Neural progenitor cell (in vitro differentiated cells): ENCODE data around the gene NDUFS2. TPM values are rescaled to one million over a fixed set of nuclear protein-coding genes. Genes with fewer than 3 reads are reported as not detected.
"Not testable (repeated sequence)": the region's sequence is repeated elsewhere in the genome, so short reads cannot be mapped to it uniquely, and the experiment has no call there.

ENCODE experiments used
- DNase-seq: peaks from one replicate; pipeline ENCODE4 v3.0.0-alpha.2; 2016; ENCODE audit warnings: low spot score
- H2AFZ ChIP-seq: fragments of 200-600 bp; sonication (generic); replicated peaks from 2 replicates; pipeline ENCODE4 v1.6.1; 2016; ENCODE audit warnings: antibody characterized with exemption
- H3F3A ChIP-seq: fragments of 200-600 bp; sonication (generic); 2 replicates; pipeline ENCODE4 v1.6.1; 2016; ENCODE audit warnings: antibody characterized with exemption, low read depth
- H3K27ac ChIP-seq: fragments of 200-600 bp; sonication (generic); 2 replicates; pipeline ENCODE4 v1.5.1; 2016; ENCODE audit warnings: mild to moderate bottlenecking
- H3K27me3 ChIP-seq: fragments of 200-600 bp; sonication (generic); 2 replicates; pipeline ENCODE4 v1.6.1; 2016; ENCODE audit warnings: mild to moderate bottlenecking, moderate library complexity
- H3K36me3 ChIP-seq: fragments of 200-600 bp; sonication (generic); 2 replicates; pipeline ENCODE4 v1.5.1; 2016
- H3K4me1 ChIP-seq: fragments of 200-600 bp; sonication (generic); 2 replicates; pipeline ENCODE4 v1.6.1; 2016; ENCODE audit warnings: mixed run types
- H3K4me2 ChIP-seq: fragments of 200-600 bp; sonication (generic); 2 replicates; pipeline ENCODE4 v1.6.1; 2016
- H3K4me3 ChIP-seq: fragments of 200-600 bp; sonication (generic); 2 replicates; pipeline ENCODE4 v1.5.1; 2016
- H3K79me2 ChIP-seq: fragments of 200-600 bp; sonication (generic); 2 replicates; pipeline ENCODE4 v1.6.1; 2016; ENCODE audit warnings: low read depth
- H3K9ac ChIP-seq: fragments of 200-600 bp; sonication (generic); 2 replicates; pipeline ENCODE4 v1.6.1; 2016
- H3K9me3 ChIP-seq: fragments of 200-600 bp; sonication (generic); 2 replicates; pipeline ENCODE4 v1.5.1; 2016; ENCODE audit warnings: low read depth
- H4K20me1 ChIP-seq: fragments of 200-600 bp; sonication (generic); 2 replicates; pipeline ENCODE4 v1.6.1; 2016; ENCODE audit warnings: low read depth
- H3K27ac Mint-ChIP-seq: 3 replicates; pipeline ENCODE4 v1.8.0; 2021; ENCODE audit warnings: mixed read lengths
- H3K27me3 Mint-ChIP-seq: 2 replicates; pipeline ENCODE4 v1.8.0; 2022; ENCODE audit warnings: low read depth, mild to moderate bottlenecking, inconsistent platforms, moderate library complexity, mixed read lengths; ENCODE audit not compliant: insufficient read depth
- H3K36me3 Mint-ChIP-seq: 3 replicates; pipeline ENCODE4 v1.8.0; 2021; ENCODE audit warnings: mixed read lengths
- H3K4me1 Mint-ChIP-seq: 3 replicates; pipeline ENCODE4 v1.8.0; 2021; ENCODE audit warnings: mixed read lengths
- H3K4me3 Mint-ChIP-seq: 3 replicates; pipeline ENCODE4 v1.8.0; 2021; ENCODE audit warnings: mild to moderate bottlenecking, moderate library complexity, mixed read lengths
- H3K9me3 Mint-ChIP-seq: 3 replicates; pipeline ENCODE4 v1.8.0; 2020; ENCODE audit warnings: mixed read lengths
- EZH2 ChIP-seq: fragments of 200-600 bp; sonication (generic); IDR thresholded peaks from 2 replicates; pipeline ENCODE4 v1.6.1; 2017; ENCODE audit warnings: antibody characterized with exemption, mild to moderate bottlenecking, moderate library complexity
- EZH2phosphoT487 ChIP-seq: fragments of 200-600 bp; sonication (generic); IDR thresholded peaks from 2 replicates; pipeline ENCODE4 v1.6.1; 2017; ENCODE audit warnings: antibody characterized with exemption
- total RNA-seq: library from RNA; depleted of rRNA; stranded (reverse); fragments of >200 nt; gene quantifications from 2 replicates; pipeline ENCODE4 v1.2.3, GENCODE V29; 2015; ENCODE audit warnings: low replicate concordance
- TF ChIP-seq, protein P1 (sequence below): fragments of 200-600 bp; sonication (generic); IDR thresholded peaks from 2 replicates; pipeline ENCODE4 v1.5.1; 2017; ENCODE audit warnings: antibody characterized with exemption, mild to moderate bottlenecking

The NDUFS2 gene
- total RNA-seq, 1 donor from 2014 or later, result 107 TPM

DNA sequence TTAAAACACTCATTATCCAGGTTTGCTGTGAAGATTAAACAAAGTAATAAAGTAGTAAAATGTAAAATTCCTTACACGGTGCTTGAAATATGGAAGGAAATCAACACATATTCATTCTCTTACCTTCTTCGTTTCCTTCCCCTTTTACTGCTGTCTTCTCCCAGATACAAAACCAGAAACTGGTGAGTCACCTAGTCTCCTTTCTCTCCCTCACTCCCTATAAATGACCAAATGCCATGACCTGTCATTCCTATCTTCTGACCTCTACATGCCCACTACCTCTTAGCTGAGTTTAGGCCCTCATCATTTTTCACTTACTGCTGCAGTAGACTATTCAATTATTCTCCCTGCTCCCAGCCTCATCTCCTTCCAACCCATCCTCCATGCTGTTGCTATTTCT, 40.1 kb downstream of the NDUFS2 start:
- Histone ChIP-seq H3K4me1 (no peaks in the 10 kb centered on the region), H3K36me3 (no peaks in the 10 kb centered on the region), H4K20me1 (no peaks in the 10 kb centered on the region), H3F3A (no peaks in the 10 kb centered on the region), H3K4me2 (no peak overlapping the region), H3K9me3 (no peaks in the 10 kb centered on the region), H3K9ac (no peak overlapping the region), H2AFZ (no peak overlapping the region), H3K27ac (no peak overlapping the region), H3K79me2 (no peaks in the 10 kb centered on the region), H3K4me3 (no peak overlapping the region), H3K27me3 (no peaks in the 10 kb centered on the region)
- Mint-ChIP-seq H3K36me3 (no peaks in the 10 kb centered on the region), H3K9me3 (no peaks in the 10 kb centered on the region), H3K27me3 (peaks cover 8% of the 10 kb centered on the region), H3K4me1 (peaks cover 3% of the 10 kb centered on the region), H3K4me3 (no peak overlapping the region), H3K27ac (no peak overlapping the region)
- TF ChIP-seq EZH2phosphoT487 (no peak), EZH2 (no peak)
- TF ChIP-seq, protein P1, sequence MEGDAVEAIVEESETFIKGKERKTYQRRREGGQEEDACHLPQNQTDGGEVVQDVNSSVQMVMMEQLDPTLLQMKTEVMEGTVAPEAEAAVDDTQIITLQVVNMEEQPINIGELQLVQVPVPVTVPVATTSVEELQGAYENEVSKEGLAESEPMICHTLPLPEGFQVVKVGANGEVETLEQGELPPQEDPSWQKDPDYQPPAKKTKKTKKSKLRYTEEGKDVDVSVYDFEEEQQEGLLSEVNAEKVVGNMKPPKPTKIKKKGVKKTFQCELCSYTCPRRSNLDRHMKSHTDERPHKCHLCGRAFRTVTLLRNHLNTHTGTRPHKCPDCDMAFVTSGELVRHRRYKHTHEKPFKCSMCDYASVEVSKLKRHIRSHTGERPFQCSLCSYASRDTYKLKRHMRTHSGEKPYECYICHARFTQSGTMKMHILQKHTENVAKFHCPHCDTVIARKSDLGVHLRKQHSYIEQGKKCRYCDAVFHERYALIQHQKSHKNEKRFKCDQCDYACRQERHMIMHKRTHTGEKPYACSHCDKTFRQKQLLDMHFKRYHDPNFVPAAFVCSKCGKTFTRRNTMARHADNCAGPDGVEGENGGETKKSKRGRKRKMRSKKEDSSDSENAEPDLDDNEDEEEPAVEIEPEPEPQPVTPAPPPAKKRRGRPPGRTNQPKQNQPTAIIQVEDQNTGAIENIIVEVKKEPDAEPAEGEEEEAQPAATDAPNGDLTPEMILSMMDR, result no peak
- no peak for DNase-seq

DNA sequence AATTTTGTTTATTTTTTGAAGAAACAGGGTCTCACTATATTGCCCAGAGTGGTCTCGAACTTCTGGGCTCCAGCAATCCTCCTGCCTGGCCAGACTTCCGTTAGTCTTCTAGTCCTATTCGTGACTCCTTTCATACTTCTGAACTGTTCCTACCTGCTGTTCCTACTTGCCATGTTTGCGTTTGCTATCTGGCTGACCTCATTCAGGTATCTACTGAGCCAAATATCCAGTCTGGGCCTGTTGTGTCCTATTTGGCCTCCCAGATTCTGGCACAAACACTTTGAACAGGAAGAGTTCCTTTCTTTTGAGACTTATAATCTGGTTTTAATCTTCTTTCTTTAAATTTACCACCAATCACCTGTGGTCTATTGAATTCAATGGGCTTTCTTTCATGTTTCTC, 42.7 kb downstream of the NDUFS2 start:
- TF ChIP-seq EZH2phosphoT487, result no peak
- TF ChIP-seq, protein P1, result no peak
- TF ChIP-seq EZH2, result no peak
- H3K9me3 ChIP-seq, result no peaks in the 10 kb centered on the region

DNA sequence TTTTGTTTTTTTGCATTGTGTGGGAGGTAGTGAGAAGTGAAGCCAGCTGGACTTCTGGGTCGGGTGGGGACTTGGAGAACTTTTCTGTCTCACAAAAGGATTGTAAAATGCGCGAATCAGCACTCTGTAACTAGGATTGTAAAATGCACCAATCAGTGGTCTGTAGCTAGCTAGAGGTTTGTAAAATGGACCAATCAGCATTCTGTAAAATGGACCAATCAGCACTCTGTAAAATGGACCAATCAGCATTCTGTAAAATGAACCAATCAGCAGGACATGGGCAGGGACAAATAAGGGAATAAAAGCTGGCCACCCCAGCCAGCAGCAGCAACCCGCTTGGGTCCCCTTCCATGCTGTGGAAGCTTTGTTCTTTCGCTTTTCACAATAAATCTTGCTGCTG, 47.9 kb downstream of the NDUFS2 start:
- H3F3A ChIP-seq, DNase-seq, H3K27me3 Mint-ChIP-seq, H4K20me1 ChIP-seq, H3K27ac ChIP-seq, H3K27me3 ChIP-seq, H3K4me1 ChIP-seq, H3K4me1 Mint-ChIP-seq, H3K79me2 ChIP-seq, H3K9ac ChIP-seq, H3K9me3 Mint-ChIP-seq, H2AFZ ChIP-seq, H3K9me3 ChIP-seq, H3K36me3 ChIP-seq, H3K4me3 Mint-ChIP-seq, H3K4me2 ChIP-seq, H3K27ac Mint-ChIP-seq, H3K36me3 Mint-ChIP-seq, H3K4me3 ChIP-seq: not testable (repeated sequence)

More for the DNA sequence above, 42.7 kb downstream of the NDUFS2 start:
- H3K9me3 Mint-ChIP-seq, result peaks cover 2% of the 10 kb centered on the region
- no peak overlapping the region for H3K27ac Mint-ChIP-seq
- H3K79me2 ChIP-seq, result no peaks in the 10 kb centered on the region
- no peaks in the 10 kb centered on the region for H3K36me3 ChIP-seq
- H3K9ac ChIP-seq, result no peak overlapping the region
- no peaks in the 10 kb centered on the region for H3K4me1 ChIP-seq
- H3K27me3 Mint-ChIP-seq, result peaks cover 5% of the 10 kb centered on the region
- no peaks in the 10 kb centered on the region for H3K27me3 ChIP-seq
- no peaks in the 10 kb centered on the region for H3F3A ChIP-seq
- H3K4me3 ChIP-seq, result no peak overlapping the region
- H3K4me1 Mint-ChIP-seq, result peaks cover 6% of the 10 kb centered on the region
- DNase-seq, result no peak
- no peak overlapping the region for H3K27ac ChIP-seq
- no peaks in the 10 kb centered on the region for H4K20me1 ChIP-seq
- peak overlapping the region; percentile 7 for H3K4me3 Mint-ChIP-seq
- no peaks in the 10 kb centered on the region for H3K36me3 Mint-ChIP-seq
- H2AFZ ChIP-seq, result no peak overlapping the region
- no peak overlapping the region for H3K4me2 ChIP-seq

DNA sequence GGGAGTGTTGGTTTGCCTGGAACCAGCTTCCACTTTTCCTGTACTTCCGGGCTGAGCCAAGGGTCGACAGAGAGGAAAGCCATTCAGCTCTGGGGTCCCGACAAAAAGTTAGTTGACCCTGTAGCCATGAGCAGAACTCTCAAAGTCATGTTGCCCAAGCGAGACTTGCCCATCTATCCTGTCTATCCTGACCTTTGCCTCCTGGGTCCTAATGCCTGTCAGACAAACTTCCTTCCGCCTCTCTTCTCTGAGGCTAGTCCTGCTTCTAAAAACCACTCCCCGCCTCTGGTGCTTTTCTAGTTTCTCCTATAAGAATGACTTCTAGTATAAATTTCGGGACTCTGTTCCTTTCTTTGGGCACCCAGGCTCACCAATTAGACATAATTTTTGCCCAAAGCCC, 48.7 kb downstream of the NDUFS2 start:
- no peak for DNase-seq
- TF ChIP-seq, protein P1, result no peak
- TF ChIP-seq EZH2phosphoT487, result no peak
- no peak for TF ChIP-seq EZH2
- Histone ChIP-seq H3K4me2 (no peak overlapping the region), H3K79me2 (no peaks in the 10 kb centered on the region), H3K9ac (no peak overlapping the region), H3K27me3 (no peaks in the 10 kb centered on the region), H3K27ac (no peak overlapping the region), H3K36me3 (no peaks in the 10 kb centered on the region), H3K9me3 (no peaks in the 10 kb centered on the region), H3K4me1 (no peaks in the 10 kb centered on the region), H2AFZ (peak overlapping the region; percentile 26), H3F3A (no peaks in the 10 kb centered on the region), H4K20me1 (no peaks in the 10 kb centered on the region), H3K4me3 (no peak overlapping the region)
- H3K4me3 Mint-ChIP-seq, result no peak overlapping the region
- no peak overlapping the region for H3K27ac Mint-ChIP-seq
- H3K27me3 Mint-ChIP-seq, result peaks cover 8% of the 10 kb centered on the region
- peaks cover 2% of the 10 kb centered on the region for H3K9me3 Mint-ChIP-seq
- peaks cover 4% of the 10 kb centered on the region for H3K4me1 Mint-ChIP-seq
- H3K36me3 Mint-ChIP-seq, result no peaks in the 10 kb centered on the region
